GM18507 (cell line): ENCODE results near the gene KRTAP10-12.

Source experiments
- DNase-seq: peaks from one replicate; pipeline ENCODE4 v3.0.0; 2011; ENCODE audit warnings: low read depth; ENCODE audit not compliant: insufficient read length; ENCODE audit errors: extremely low spot score
- FAIRE-seq: peaks from 2 replicates; lab custom pipeline; 2011; peaks lifted over from hg19 to GRCh38; lab: Jason Lieb, UNC

The KRTAP10-12 gene

GRCh38 chr21:44708866-44709425 lies 12.0 kb downstream of the KRTAP10-12 start:
- no peak for DNase-seq
- no peak for FAIRE-seq

- DNase-seq: no peak
- FAIRE-seq: no peak
These were observed 12.7 kb downstream of the KRTAP10-12 start for GRCh38 chr21:44709426-44710293.

GRCh38 chr21:44710294-44710665 lies 13.3 kb downstream of the KRTAP10-12 start:
- DNase-seq (no peak), FAIRE-seq (no peak)

GRCh38 chr21:44710756-44711326 lies 13.9 kb downstream of the KRTAP10-12 start:
- FAIRE-seq: no peak
- DNase-seq: no peak

- no peak for DNase-seq
These were observed 14.6 kb downstream of the KRTAP10-12 start, which contains the start of gene TSPEAR for GRCh38 chr21:44711327-44712202. Gene TSPEAR, minus strand, starts transcription at chr21:44711572. Its CDS starts 58 bp downstream, at chr21:44711514.

GRCh38 chr21:44712203-44713028 lies 15.4 kb downstream of the KRTAP10-12 start:
- no peak for DNase-seq

More at GRCh38 chr21:44711327-44712202, 14.6 kb downstream of the KRTAP10-12 start, which contains the start of gene TSPEAR:
- FAIRE-seq: no peak

GRCh38 chr21:44713130-44713529 lies 16.2 kb downstream of the KRTAP10-12 start:
- no peak for FAIRE-seq
- no peak for DNase-seq

More at GRCh38 chr21:44712203-44713028, 15.4 kb downstream of the KRTAP10-12 start:
- FAIRE-seq: no peak

GRCh38 chr21:44713846-44714245 lies 16.9 kb downstream of the KRTAP10-12 start:
- FAIRE-seq (no peak), DNase-seq (no peak)

GRCh38 chr21:44714905-44715304 lies 17.9 kb downstream of the KRTAP10-12 start:
- DNase-seq (no peak), FAIRE-seq (no peak)

- DNase-seq (no peak), FAIRE-seq (no peak)
These were observed 20.0 kb downstream of the KRTAP10-12 start for GRCh38 chr21:44716984-44717383.

GRCh38 chr21:44718093-44718492 lies 21.1 kb downstream of the KRTAP10-12 start:
- DNase-seq (no peak), FAIRE-seq (no peak)

GRCh38 chr21:44718571-44718970 lies 21.6 kb downstream of the KRTAP10-12 start:
- FAIRE-seq: no peak
- DNase-seq: no peak

- FAIRE-seq (no peak), DNase-seq (no peak)
These were observed 23.2 kb downstream of the KRTAP10-12 start for GRCh38 chr21:44720170-44720569.

- FAIRE-seq: no peak
- no peak for DNase-seq
These were observed 25.8 kb downstream of the KRTAP10-12 start for GRCh38 chr21:44722731-44723130.

- DNase-seq (no peak), FAIRE-seq (no peak)
These were observed 26.5 kb downstream of the KRTAP10-12 start for GRCh38 chr21:44723177-44724131.

GRCh38 chr21:44724196-44724595 lies 27.2 kb downstream of the KRTAP10-12 start:
- FAIRE-seq: no peak
- DNase-seq: no peak

- DNase-seq (no peak), FAIRE-seq (no peak)
These were observed 28.0 kb downstream of the KRTAP10-12 start for GRCh38 chr21:44724926-44725325.

GRCh38 chr21:44726826-44727225 lies 29.9 kb downstream of the KRTAP10-12 start:
- DNase-seq (no peak), FAIRE-seq (no peak)
